Measurements from ENCODE around the gene NOS1AP.

NOS1AP gene

DNA sequence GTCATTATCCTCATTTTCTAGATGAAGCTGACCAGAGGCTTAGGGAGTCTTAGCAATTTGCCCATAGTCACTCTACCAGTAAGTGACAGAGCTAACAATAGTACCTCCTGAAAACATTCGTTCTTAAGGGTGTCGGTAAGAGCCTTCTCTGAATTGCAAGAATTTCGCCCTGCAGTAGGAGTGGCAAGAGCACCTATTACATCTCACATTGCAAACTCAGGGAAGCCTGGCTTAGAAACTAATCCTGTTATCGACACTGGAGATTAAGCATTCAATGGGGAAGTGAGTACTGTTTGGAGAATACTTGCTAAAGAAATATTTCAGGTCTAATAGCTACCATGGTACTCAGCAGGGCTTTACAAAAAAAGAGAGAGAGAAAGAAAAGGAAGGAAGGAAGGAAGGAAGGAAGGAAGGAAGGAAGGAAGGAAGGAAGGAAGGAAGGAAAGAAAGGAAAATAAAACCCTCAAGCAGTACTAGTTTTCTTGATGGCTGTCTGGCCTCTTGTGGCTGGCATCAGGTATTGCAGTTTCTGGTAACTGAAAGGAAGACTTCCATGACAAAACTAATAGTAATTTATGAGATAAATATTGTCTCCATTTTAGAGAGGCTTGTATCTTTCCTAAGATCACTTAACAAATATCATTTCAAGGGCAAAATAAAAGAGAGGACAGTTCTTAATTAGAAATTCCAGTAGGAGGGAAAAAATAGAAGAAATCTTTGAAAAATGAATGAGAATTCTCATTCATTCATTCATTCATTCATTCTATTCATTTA, 322.5 kb downstream of the NOS1AP start:
- Histone ChIP-seq H3K18ac (ENCODE audit: low read depth in 1 of 2, low read length in 2 of 2) (no peak overlapping the region), H3K23ac (ENCODE audit: low read length in 2 of 2) (no peak overlapping the region), H2BK12ac (ENCODE audit: low read length in 2 of 2) (no peak overlapping the region), H3K14ac (ENCODE audit: low read length in 2 of 2) (no peak overlapping the region), H3K27me3 (ENCODE audit: control insufficient read depth in 1 of 2, insufficient read depth in 1 of 2, low read length in 2 of 2) (peaks cover 8 to 39% of the 10 kb centered on the region in 2 experiments), H2BK5ac (ENCODE audit: low read depth, low read length, poor library complexity, severe bottlenecking) (no peak overlapping the region), H3K36me3 (ENCODE audit: control insufficient read depth in 1 of 2, insufficient read depth in 2 of 2, low read depth in 1 of 2, low read length in 2 of 2) (no peaks in the 10 kb centered on the region), H3K4me2 (ENCODE audit: low read length, poor library complexity, severe bottlenecking) (no peak overlapping the region), H3K9me3 (ENCODE audit: control insufficient read depth, low read length) (no peaks in the 10 kb centered on the region), H3K27ac (ENCODE audit: low read length, poor library complexity, severe bottlenecking) (no peak overlapping the region), H4K91ac (ENCODE audit: low read length) (no peak overlapping the region), H2BK120ac (ENCODE audit: low read depth, low read length) (no peak overlapping the region), H3K4me3 (ENCODE audit: insufficient read depth in 1 of 2, low read depth in 1 of 2, low read length in 2 of 2) (no peak overlapping the region), H4K8ac (ENCODE audit: low read length) (no peak overlapping the region), H2AK5ac (ENCODE audit: low read length, severe bottlenecking) (no peak overlapping the region), H3K4me1 (ENCODE audit: control insufficient read depth, insufficient read depth, low read depth, low read length) (peaks cover 14% of the 10 kb centered on the region), H3K4ac (ENCODE audit: low read depth in 1 of 2, low read length in 2 of 2) (no peak overlapping the region), H3K9ac (ENCODE audit: low read length) (no peak overlapping the region), H3K79me1 (replicated peaks; ENCODE audit: low read length, poor library complexity, severe bottlenecking) (no peaks in the 10 kb centered on the region), H2BK15ac (ENCODE audit: low read depth, poor library complexity, severe bottlenecking) (no peak overlapping the region), H2AFZ (ENCODE audit: low read depth, low read length) (no peak overlapping the region)
- peak; percentile 62 for DNase-seq
- 56% methylated on average over 4 of the region's 4 CpGs for WGBS

DNA sequence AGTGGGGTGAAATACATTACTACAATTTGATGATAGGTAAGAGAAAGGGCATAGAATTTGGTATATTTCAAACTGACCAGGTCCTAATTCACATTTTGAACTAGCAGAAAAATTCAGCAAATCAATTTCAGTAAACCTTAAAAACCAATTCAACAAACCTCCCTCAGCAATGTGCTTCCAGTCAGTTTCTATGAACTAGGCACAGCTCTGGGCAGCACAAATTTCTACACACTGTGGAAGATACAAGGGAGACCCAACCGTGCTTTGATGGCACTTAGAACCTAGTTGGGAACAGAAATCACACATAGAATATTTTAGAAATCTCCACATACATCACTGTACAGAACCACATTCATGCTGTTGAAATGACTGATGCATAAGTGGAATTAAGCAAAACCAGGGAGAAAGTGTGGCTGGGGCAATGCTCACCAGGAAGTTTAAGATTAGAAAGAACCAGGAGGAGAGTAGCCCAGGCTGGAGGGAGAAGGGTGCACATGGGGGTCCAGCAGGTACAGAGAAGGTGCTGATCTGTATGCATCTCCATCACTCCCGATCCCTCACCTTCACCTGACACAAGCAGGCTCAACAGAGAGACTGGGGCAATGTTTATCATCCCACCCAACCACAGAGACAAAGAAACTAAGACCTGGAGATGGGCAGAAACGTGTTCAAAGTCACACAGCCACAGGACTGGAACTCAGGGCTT, 326.9 kb downstream of the NOS1AP start:
- Histone ChIP-seq H3K23ac (ENCODE audit: low read length in 2 of 2) (no peak overlapping the region), H2BK12ac (ENCODE audit: low read length in 2 of 2) (no peak overlapping the region)

GRCh38 chr1:162397039-162397448, 327.6 kb downstream of the NOS1AP start:
- no peak overlapping the region for H2BK120ac ChIP-seq (ENCODE audit: low read depth, low read length)
- H3K79me1 ChIP-seq (replicated peaks; ENCODE audit: low read length, poor library complexity, severe bottlenecking): no peaks in the 10 kb centered on the region
- no peak overlapping the region for H3K23ac ChIP-seq (ENCODE audit: low read length in 2 of 2)
- H2BK15ac ChIP-seq (ENCODE audit: low read depth, poor library complexity, severe bottlenecking): no peak overlapping the region
- H3K4me1 ChIP-seq (ENCODE audit: control insufficient read depth, insufficient read depth, low read depth, low read length): no peaks in the 10 kb centered on the region
- no peak overlapping the region for H3K18ac ChIP-seq (ENCODE audit: low read depth in 1 of 2, low read length in 2 of 2)
- no peak overlapping the region for H3K4me2 ChIP-seq (ENCODE audit: low read length, poor library complexity, severe bottlenecking)
- H3K36me3 ChIP-seq (ENCODE audit: control insufficient read depth in 1 of 2, insufficient read depth in 2 of 2, low read depth in 1 of 2, low read length in 2 of 2): no peaks in the 10 kb centered on the region
- H3K4ac ChIP-seq (ENCODE audit: low read depth in 1 of 2, low read length in 2 of 2): no peak overlapping the region
- 93% methylated on average over 3 of the region's 3 CpGs for WGBS
- DNase-seq: no peak
- H3K9ac ChIP-seq (ENCODE audit: low read length): no peak overlapping the region
- no peak overlapping the region for H2AK5ac ChIP-seq (ENCODE audit: low read length, severe bottlenecking)
- no peak overlapping the region for H2BK5ac ChIP-seq (ENCODE audit: low read depth, low read length, poor library complexity, severe bottlenecking)
- H4K91ac ChIP-seq (ENCODE audit: low read length): no peak overlapping the region
- peaks cover 5 to 32% of the 10 kb centered on the region in 2 experiments for H3K27me3 ChIP-seq (ENCODE audit: control insufficient read depth in 1 of 2, insufficient read depth in 1 of 2, low read length in 2 of 2)
- H3K4me3 ChIP-seq (ENCODE audit: insufficient read depth in 1 of 2, low read depth in 1 of 2, low read length in 2 of 2): no peak overlapping the region
- H3K9me3 ChIP-seq (ENCODE audit: control insufficient read depth, low read length): no peaks in the 10 kb centered on the region
- H4K8ac ChIP-seq (ENCODE audit: low read length): no peak overlapping the region
- H3K14ac ChIP-seq (ENCODE audit: low read length in 2 of 2): no peak overlapping the region
- no peak overlapping the region for H3K27ac ChIP-seq (ENCODE audit: low read length, poor library complexity, severe bottlenecking)
- H2AFZ ChIP-seq (ENCODE audit: low read depth, low read length): no peak overlapping the region
- no peak overlapping the region for H2BK12ac ChIP-seq (ENCODE audit: low read length in 2 of 2)

More for the DNA sequence above, 326.9 kb downstream of the NOS1AP start:
- Histone ChIP-seq H2BK5ac (ENCODE audit: low read depth, low read length, poor library complexity, severe bottlenecking) (no peak overlapping the region), H3K9me3 (ENCODE audit: control insufficient read depth, low read length) (no peaks in the 10 kb centered on the region), H4K91ac (ENCODE audit: low read length) (no peak overlapping the region), H3K4me2 (ENCODE audit: low read length, poor library complexity, severe bottlenecking) (no peak overlapping the region), H3K27ac (ENCODE audit: low read length, poor library complexity, severe bottlenecking) (no peak overlapping the region), H3K36me3 (ENCODE audit: control insufficient read depth in 1 of 2, insufficient read depth in 2 of 2, low read depth in 1 of 2, low read length in 2 of 2) (no peaks in the 10 kb centered on the region), H3K4me3 (ENCODE audit: insufficient read depth in 1 of 2, low read depth in 1 of 2, low read length in 2 of 2) (no peak overlapping the region), H2AK5ac (ENCODE audit: low read length, severe bottlenecking) (no peak overlapping the region), H3K27me3 (ENCODE audit: control insufficient read depth in 1 of 2, insufficient read depth in 1 of 2, low read length in 2 of 2) (peaks cover 7 to 32% of the 10 kb centered on the region in 2 experiments), H2AFZ (ENCODE audit: low read depth, low read length) (no peak overlapping the region), H2BK120ac (ENCODE audit: low read depth, low read length) (no peak overlapping the region), H3K18ac (ENCODE audit: low read depth in 1 of 2, low read length in 2 of 2) (no peak overlapping the region), H4K8ac (ENCODE audit: low read length) (no peak overlapping the region), H3K14ac (ENCODE audit: low read length in 2 of 2) (no peak overlapping the region), H2BK15ac (ENCODE audit: low read depth, poor library complexity, severe bottlenecking) (no peak overlapping the region), H3K9ac (ENCODE audit: low read length) (no peak overlapping the region), H3K79me1 (replicated peaks; ENCODE audit: low read length, poor library complexity, severe bottlenecking) (no peaks in the 10 kb centered on the region), H3K4ac (ENCODE audit: low read depth in 1 of 2, low read length in 2 of 2) (no peak overlapping the region), H3K4me1 (ENCODE audit: control insufficient read depth, insufficient read depth, low read depth, low read length) (no peaks in the 10 kb centered on the region)
- 63% methylated on average over 3 of the region's 3 CpGs for WGBS
- DNase-seq: no peak

- Histone ChIP-seq H3K36me3 (ENCODE audit: control insufficient read depth in 1 of 2, insufficient read depth in 2 of 2, low read depth in 1 of 2, low read length in 2 of 2) (no peaks in the 10 kb centered on the region), H2AFZ (ENCODE audit: low read depth, low read length) (no peak overlapping the region), H3K4ac (ENCODE audit: low read depth in 1 of 2, low read length in 2 of 2) (no peak overlapping the region), H3K9me3 (ENCODE audit: control insufficient read depth, low read length) (no peaks in the 10 kb centered on the region), H3K18ac (ENCODE audit: low read depth in 1 of 2, low read length in 2 of 2) (no peak overlapping the region), H3K4me1 (ENCODE audit: control insufficient read depth, insufficient read depth, low read depth, low read length) (no peaks in the 10 kb centered on the region), H3K23ac (ENCODE audit: low read length in 2 of 2) (no peak overlapping the region), H3K9ac (ENCODE audit: low read length) (no peak overlapping the region), H2BK12ac (ENCODE audit: low read length in 2 of 2) (no peak overlapping the region), H2BK5ac (ENCODE audit: low read depth, low read length, poor library complexity, severe bottlenecking) (no peak overlapping the region), H3K27ac (ENCODE audit: low read length, poor library complexity, severe bottlenecking) (no peak overlapping the region), H3K4me2 (ENCODE audit: low read length, poor library complexity, severe bottlenecking) (no peak overlapping the region), H3K14ac (ENCODE audit: low read length in 2 of 2) (no peak overlapping the region), H2AK5ac (ENCODE audit: low read length, severe bottlenecking) (no peak overlapping the region), H2BK120ac (ENCODE audit: low read depth, low read length) (no peak overlapping the region), H3K79me1 (replicated peaks; ENCODE audit: low read length, poor library complexity, severe bottlenecking) (no peaks in the 10 kb centered on the region), H4K91ac (ENCODE audit: low read length) (no peak overlapping the region), H3K4me3 (ENCODE audit: insufficient read depth in 1 of 2, low read depth in 1 of 2, low read length in 2 of 2) (no peak overlapping the region), H3K27me3 (ENCODE audit: control insufficient read depth in 1 of 2, insufficient read depth in 1 of 2, low read length in 2 of 2) (peaks cover 5 to 32% of the 10 kb centered on the region in 2 experiments), H2BK15ac (ENCODE audit: low read depth, poor library complexity, severe bottlenecking) (no peak overlapping the region), H4K8ac (ENCODE audit: low read length) (no peak overlapping the region)
- no peak for DNase-seq
- WGBS: 76% methylated on average over 2 of the region's 3 CpGs
These were observed 328.6 kb downstream of the NOS1AP start for GRCh38 chr1:162397943-162398560.
